HG03060 (cell line): ENCODE measurements around the gene NAALADL1.
"Not testable (repeated sequence)": the region's sequence is repeated elsewhere in the genome, so short reads cannot be mapped to it uniquely, and the experiment has no call there.

Experiments used
- ATAC-seq: cut with Tn5 transposase; IDR thresholded peaks from one replicate; pipeline ENCODE4 v1.9.1; 2021; ENCODE audit warnings: low read depth, moderate number of reproducible peaks; ENCODE audit not compliant: unreplicated experiment

Gene NAALADL1

GRCh38 chr11:65016705-65017104 is 41.6 kb downstream of the NAALADL1 start:
- no peak for ATAC-seq

- ATAC-seq: no peak
Measured at GRCh38 chr11:65014726-65015227, 43.6 kb downstream of the NAALADL1 start.

DNA sequence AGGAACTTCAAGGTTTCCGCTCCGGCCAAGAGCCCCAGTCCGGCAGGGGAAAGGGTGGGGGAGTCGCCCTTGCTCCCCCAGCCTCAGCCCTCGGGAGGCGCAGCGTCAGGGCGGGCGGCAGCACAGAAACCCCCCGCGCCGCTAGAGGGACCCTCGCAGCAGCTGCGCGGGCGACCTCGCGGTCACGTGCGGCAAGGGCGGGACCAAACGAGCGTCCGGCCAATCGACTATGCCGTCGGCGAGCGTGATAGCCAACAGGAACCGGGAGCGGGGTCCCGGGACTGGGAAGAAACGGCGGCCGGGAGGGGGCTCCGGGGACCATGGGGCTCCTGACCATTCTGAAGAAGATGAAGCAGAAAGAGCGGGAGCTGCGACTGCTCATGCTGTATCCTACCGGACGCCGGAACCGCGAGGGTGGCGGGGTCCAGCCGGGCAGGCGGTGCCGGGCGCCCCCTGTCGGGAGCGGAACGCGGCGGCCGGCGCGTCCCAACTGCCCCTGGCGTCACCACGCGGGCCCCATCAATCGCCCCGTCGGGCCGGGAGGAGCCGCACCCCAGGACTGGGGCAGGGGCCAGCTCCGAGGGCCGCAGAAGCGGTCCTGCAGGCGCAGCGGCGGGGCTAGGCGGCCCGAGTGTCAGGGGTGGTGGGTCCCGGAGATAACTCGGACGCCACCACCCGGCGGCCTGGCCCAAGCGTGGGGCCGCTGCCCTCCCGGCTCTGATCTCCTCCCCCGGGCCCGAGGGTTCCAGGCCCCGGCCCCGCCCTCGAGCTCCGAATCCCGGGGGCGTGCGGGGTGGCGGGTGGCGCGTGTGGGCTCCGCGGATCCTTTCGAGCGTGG is 44.2 kb downstream of the NAALADL1 start, which contains the start of gene ARL2:
Gene ARL2, plus strand, starts transcription at position 273 of the 838 bp plus-strand sequence. Its CDS starts 48 bp downstream, at position 321.
- ATAC-seq: peak; percentile 56

DNA sequence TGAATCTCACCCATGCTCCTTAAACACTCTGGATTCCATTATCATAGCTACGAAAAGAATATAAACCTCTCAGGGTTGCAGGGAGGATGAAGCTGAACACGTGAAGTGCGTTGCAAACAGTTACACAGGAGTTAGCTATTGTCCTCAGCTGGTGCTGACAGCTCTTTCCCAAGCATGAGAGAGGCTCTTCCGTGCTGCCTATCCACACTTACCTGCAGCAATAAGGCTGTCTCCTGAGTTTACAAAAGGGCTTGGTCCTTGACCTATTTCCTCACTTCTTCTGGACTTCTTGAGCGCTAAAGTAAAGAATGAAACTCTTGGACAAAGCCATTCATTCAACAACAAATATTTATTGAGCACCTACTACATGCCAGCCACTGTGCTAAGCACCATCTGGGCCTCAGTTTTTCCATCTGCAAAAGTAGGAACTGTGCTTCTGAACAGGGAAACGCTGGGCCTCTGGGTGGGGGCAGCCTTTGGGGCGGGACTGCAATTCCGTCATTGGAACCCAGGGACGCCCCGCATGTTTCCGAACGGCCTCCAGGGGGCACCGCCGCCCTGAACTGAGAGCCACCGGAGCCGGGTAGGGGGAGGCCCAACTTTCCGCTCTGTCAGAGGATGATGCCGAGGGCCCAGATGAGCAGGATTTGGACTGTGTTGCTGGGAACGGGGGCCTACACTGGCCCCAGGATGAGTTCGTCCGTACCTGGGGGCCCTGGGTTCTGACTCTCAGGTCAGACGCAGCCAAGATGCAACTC is 45.0 kb downstream of the NAALADL1 start:
- peak; percentile 33 for ATAC-seq

DNA sequence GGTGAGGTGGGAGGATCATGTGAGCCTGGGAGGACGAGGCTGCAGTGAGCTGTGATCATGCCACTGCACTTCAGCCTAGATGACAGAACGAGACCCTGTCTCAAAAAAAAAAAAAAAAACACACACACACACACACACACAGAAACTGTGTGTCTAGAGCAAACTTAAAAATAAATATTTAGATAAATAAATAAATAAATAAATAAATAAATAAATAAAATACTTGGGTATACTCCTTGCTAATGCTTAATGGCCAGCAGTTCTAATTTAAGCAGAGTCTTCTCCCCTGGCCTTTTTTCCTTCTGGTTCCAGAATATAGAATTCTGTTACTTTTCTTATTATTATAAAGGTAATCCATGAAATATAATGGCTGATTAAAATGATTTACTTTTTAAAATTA is 49.5 kb downstream of the NAALADL1 start:
- ATAC-seq: no peak

DNA sequence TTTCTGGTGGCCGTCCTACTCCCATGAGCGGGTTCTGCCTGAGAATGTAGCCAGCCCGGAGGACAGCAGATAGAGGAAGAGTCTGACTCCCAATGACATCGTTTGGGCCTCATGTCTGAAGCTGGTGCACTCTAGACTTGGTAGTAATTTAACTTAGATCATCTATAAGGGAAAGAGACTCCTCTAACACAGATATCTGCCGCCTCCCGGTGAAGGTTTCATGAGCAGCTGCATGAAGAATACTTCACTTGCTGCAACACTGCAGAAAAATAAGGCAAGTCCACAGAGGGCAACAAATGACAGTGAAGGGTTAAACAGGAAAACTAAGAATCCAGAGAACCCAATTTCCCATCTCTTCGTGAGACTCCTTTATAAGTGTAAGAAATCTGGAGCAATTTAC is 50.3 kb downstream of the NAALADL1 start:
- ATAC-seq: no peak

GRCh38 chr11:65003968-65004367 is 54.4 kb downstream of the NAALADL1 start:
- not testable (repeated sequence) for ATAC-seq

DNA sequence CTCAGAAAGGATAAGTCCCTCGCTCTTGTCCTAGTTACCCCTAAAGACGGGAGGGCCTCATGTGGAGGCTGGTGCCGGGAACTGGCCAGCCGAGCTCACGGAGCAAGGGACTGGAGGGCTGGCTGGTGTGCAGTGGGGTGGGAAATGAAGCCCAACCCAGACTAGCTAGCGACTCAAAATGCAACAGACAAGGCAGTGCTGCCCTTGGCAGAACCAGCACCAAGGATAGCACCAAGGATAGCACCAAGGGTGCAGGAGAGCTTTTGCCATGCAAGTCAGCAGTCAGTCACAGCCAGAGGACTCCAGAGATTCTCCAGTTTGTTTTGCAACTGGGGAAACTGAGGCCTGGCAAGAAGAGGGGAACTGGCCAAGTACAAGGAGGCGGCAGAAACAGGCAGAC is 55.1 kb downstream of the NAALADL1 start:
- ATAC-seq: no peak

- ATAC-seq: no peak
Measured at GRCh38 chr11:65002706-65003105, 55.6 kb downstream of the NAALADL1 start.

DNA sequence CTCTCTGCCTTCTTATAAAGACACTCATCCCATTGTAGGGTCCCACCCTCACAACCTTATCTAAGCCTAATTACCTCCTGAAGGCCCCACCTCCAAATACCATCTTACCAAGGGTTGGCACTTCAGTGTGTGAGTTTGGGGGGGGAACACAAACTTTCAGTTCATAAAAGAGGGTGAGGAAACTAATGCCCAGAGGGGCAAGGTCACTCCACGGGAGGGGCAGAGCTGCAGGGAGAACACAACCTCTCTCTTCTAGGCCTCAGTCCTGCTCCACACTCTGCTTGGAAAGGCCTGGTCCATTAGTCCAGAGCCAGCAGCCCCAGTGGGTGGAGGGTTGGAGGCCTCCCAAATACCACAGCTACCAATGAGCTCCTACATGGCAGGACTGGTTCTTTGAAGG is 58.9 kb downstream of the NAALADL1 start:
- no peak for ATAC-seq

DNA sequence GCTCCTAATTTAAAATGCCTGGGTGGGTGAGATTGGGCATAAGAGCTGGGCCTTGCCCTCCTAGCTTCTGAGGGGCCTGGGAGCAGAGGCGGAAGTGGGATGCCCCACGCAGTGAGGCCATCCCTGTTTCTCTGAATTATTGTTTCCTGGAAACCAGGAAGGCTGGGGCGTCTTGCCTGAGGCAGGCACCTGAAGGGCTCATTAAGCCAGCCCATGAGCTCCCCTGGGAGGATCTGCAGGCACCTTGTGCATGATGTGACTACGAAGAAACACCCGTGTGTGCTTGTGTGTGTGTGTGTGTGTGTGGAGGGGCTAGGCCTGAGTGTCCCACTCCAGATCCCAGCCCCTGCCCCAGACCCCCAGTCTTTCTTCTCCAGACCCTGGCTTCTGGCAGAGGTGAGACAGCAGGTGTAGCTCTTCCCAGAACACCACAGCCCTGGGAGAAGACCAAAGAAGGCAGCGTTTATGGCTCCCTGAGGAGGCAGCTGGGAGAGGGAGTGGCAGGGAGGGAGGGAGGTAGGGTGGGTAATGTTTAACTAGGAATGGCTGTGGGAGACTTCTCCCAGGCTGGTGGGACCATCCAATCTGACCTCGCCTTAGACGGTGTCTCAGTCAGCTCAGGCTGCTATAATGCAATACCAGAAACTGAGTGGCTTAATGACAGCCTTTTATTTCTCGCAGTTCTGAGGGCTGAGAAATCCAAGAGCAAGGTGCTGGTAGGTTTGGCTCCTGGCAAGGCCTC is 59.5 kb downstream of the NAALADL1 start:
- no peak for ATAC-seq

GRCh38 chr11:64998141-64998540 is 60.2 kb downstream of the NAALADL1 start:
- ATAC-seq: no peak

- ATAC-seq: no peak
Measured at GRCh38 chr11:64996710-64997380, 61.5 kb downstream of the NAALADL1 start, which contains the start of gene BATF2. BATF2 (minus strand) TSS chr11:64996971; CDS start chr11:64996914, 57 bp downstream.

- ATAC-seq: no peak
Measured at GRCh38 chr11:64996327-64996709, 62.0 kb downstream of the NAALADL1 start.
